Measurements from ENCODE around the gene A3GALT2.

The A3GALT2 gene

GRCh38 chr1:33350611-33351280 is 29.8 kb upstream of the A3GALT2 start:
- no peak for DNase-seq (ENCODE audit: low spot score)

- peak; percentile 81 for DNase-seq (ENCODE audit: low spot score)
Measured at GRCh38 chr1:33349778-33350610, 29.1 kb upstream of the A3GALT2 start.

- DNase-seq (ENCODE audit: low spot score): no peak
Measured at GRCh38 chr1:33349081-33349759, 28.3 kb upstream of the A3GALT2 start.

- no peak for DNase-seq (ENCODE audit: low spot score)
Measured at GRCh38 chr1:33348676-33349080, 27.8 kb upstream of the A3GALT2 start.

GRCh38 chr1:33348194-33348593 is 27.3 kb upstream of the A3GALT2 start:
- DNase-seq (ENCODE audit: low spot score): no peak

- no peak for DNase-seq (ENCODE audit: low spot score)
Measured at GRCh38 chr1:33347650-33347992, 26.7 kb upstream of the A3GALT2 start.

GRCh38 chr1:33346927-33347649 is 26.2 kb upstream of the A3GALT2 start:
- peak; percentile 89 for DNase-seq (ENCODE audit: low spot score)

- no peak for DNase-seq (ENCODE audit: low spot score)
Measured at GRCh38 chr1:33346533-33346926, 25.6 kb upstream of the A3GALT2 start.

GRCh38 chr1:33344896-33345560 is 24.1 kb upstream of the A3GALT2 start:
- DNase-seq (ENCODE audit: low spot score): no peak

- DNase-seq (ENCODE audit: low spot score): no peak
Measured at GRCh38 chr1:33343539-33343938, 22.6 kb upstream of the A3GALT2 start.

- DNase-seq (ENCODE audit: low spot score): peak; percentile 54
Measured at GRCh38 chr1:33342041-33342723, 21.3 kb upstream of the A3GALT2 start.

GRCh38 chr1:33341190-33341589 is 20.3 kb upstream of the A3GALT2 start:
- DNase-seq (ENCODE audit: low spot score): no peak

- no peak for DNase-seq (ENCODE audit: low spot score)
Measured at GRCh38 chr1:33339413-33339812, 18.5 kb upstream of the A3GALT2 start.

- DNase-seq (ENCODE audit: low spot score): no peak
Measured at GRCh38 chr1:33338440-33339211, 17.7 kb upstream of the A3GALT2 start.

- no peak for DNase-seq (ENCODE audit: low spot score)
Measured at GRCh38 chr1:33338048-33338439, 17.1 kb upstream of the A3GALT2 start.

- no peak for DNase-seq (ENCODE audit: low spot score)
Measured at GRCh38 chr1:33337441-33337840, 16.5 kb upstream of the A3GALT2 start.

- no peak for DNase-seq (ENCODE audit: low spot score)
Measured at GRCh38 chr1:33336580-33336979, 15.7 kb upstream of the A3GALT2 start.

- no peak for DNase-seq (ENCODE audit: low spot score)
Measured at GRCh38 chr1:33335020-33335419, 14.1 kb upstream of the A3GALT2 start.

GRCh38 chr1:33334081-33334552 is 13.2 kb upstream of the A3GALT2 start:
- no peak for DNase-seq (ENCODE audit: low spot score)

GRCh38 chr1:33332881-33333280 is 12.0 kb upstream of the A3GALT2 start:
- no peak for DNase-seq (ENCODE audit: low spot score)

Data from COLO829 (cell line).